HG03521 (cell line): Measurements from ENCODE around the gene ZNF469.

Experiments
- ATAC-seq: cut with Tn5 transposase; IDR thresholded peaks from one replicate; pipeline ENCODE4 v1.9.1; 2021; ENCODE audit warnings: mild to moderate bottlenecking, moderate library complexity; ENCODE audit not compliant: unreplicated experiment

ZNF469 gene

GRCh38 chr16:88390735-88391134 is 8.0 kb downstream of the ZNF469 start:
- ATAC-seq, result no peak

- ATAC-seq, result no peak
Measured at GRCh38 chr16:88391144-88391850, 8.5 kb downstream of the ZNF469 start.

GRCh38 chr16:88392111-88392510 is 9.4 kb downstream of the ZNF469 start:
- no peak for ATAC-seq

GRCh38 chr16:88392616-88393015 is 9.9 kb downstream of the ZNF469 start:
- no peak for ATAC-seq

GRCh38 chr16:88393034-88393433 is 10.3 kb downstream of the ZNF469 start:
- no peak for ATAC-seq

GRCh38 chr16:88393571-88393970 is 10.8 kb downstream of the ZNF469 start:
- no peak for ATAC-seq

- ATAC-seq, result no peak
Measured at GRCh38 chr16:88394426-88394825, 11.7 kb downstream of the ZNF469 start.

- ATAC-seq, result no peak
Measured at GRCh38 chr16:88395669-88396584, 13.2 kb downstream of the ZNF469 start.

GRCh38 chr16:88398170-88398873 is 15.6 kb downstream of the ZNF469 start:
- no peak for ATAC-seq

- no peak for ATAC-seq
Measured at GRCh38 chr16:88398874-88399178, 16.1 kb downstream of the ZNF469 start.

GRCh38 chr16:88400186-88400585 is 17.4 kb downstream of the ZNF469 start:
- ATAC-seq, result no peak

- ATAC-seq, result no peak
Measured at GRCh38 chr16:88401604-88402246, 19.0 kb downstream of the ZNF469 start.

GRCh38 chr16:88402551-88403240 is 19.9 kb downstream of the ZNF469 start:
- no peak for ATAC-seq

- no peak for ATAC-seq
Measured at GRCh38 chr16:88403794-88404581, 21.2 kb downstream of the ZNF469 start.

GRCh38 chr16:88404769-88405168 is 22.0 kb downstream of the ZNF469 start:
- no peak for ATAC-seq

- ATAC-seq, result no peak
Measured at GRCh38 chr16:88405216-88406060, 22.7 kb downstream of the ZNF469 start.

GRCh38 chr16:88406096-88407041 is 23.6 kb downstream of the ZNF469 start:
- no peak for ATAC-seq

GRCh38 chr16:88407042-88407420 is 24.3 kb downstream of the ZNF469 start:
- ATAC-seq, result no peak
